Heart left ventricle (tissue), 16 donors: ENCODE results near the gene GNB1L. TPM values are rescaled to one million over a fixed set of nuclear protein-coding genes. Genes with fewer than 3 reads are reported as not detected.

Source experiments
- ATAC-seq, 4 donors: fragments of 200-7000 bp; cut with Tn5 transposase; one replicate each; pipeline ENCODE4 v1.9.1; 2020 to 2022; ENCODE audit warnings: moderate library complexity in 4 of 4, mild to moderate bottlenecking in 3 of 4, moderate number of reproducible peaks in 1 of 4
- DNase-seq, 5 donors: peaks; one replicate each; pipeline ENCODE4 v3.0.0-alpha.2; 2020
- H3K27ac ChIP-seq, 12 donors: fragments of 200-600 bp; sonication (generic) in 4 of 12; one replicate each; pipeline versions ENCODE4 v1.5.0 to v1.8.0; 2016 to 2022; ENCODE audit warnings: mild to moderate bottlenecking in 2 of 12
- H3K27me3 ChIP-seq, 9 donors: fragments of 200-600 bp; sonication (generic) in 2 of 9; one replicate each; pipeline versions ENCODE4 v1.5.1 to v1.8.0; 2016 to 2022; ENCODE audit warnings: mild to moderate bottlenecking in 3 of 9
- H3K36me3 ChIP-seq, 9 donors: fragments of 200-600 bp; sonication (generic) in 2 of 9; one replicate each; pipeline versions ENCODE4 v1.5.0 to v1.8.0; 2018 to 2022; ENCODE audit warnings: mild to moderate bottlenecking in 2 of 9
- H3K4me1 ChIP-seq, 12 donors: fragments of 200-600 bp; sonication (generic) in 4 of 12; one replicate each; pipeline versions ENCODE4 v1.5.0 to v1.8.0; 2016 to 2022; ENCODE audit warnings: mild to moderate bottlenecking in 3 of 12
- H3K4me3 ChIP-seq, 12 donors: fragments of 200-600 bp; sonication (generic) in 4 of 12; one replicate each; pipeline versions ENCODE4 v1.5.0 to v1.8.0; 2017 to 2022; ENCODE audit warnings: mild to moderate bottlenecking in 9 of 12, moderate library complexity in 4 of 12
- H3K9me3 ChIP-seq, 12 donors: fragments of 200-600 bp; sonication (generic) in 4 of 12; one replicate each; pipeline versions ENCODE4 v1.5.0 to v1.8.0; 2016 to 2022; ENCODE audit warnings: mild to moderate bottlenecking in 1 of 12
- POLR2A ChIP-seq, 2 donors: fragments of 450-650 bp; IDR thresholded peaks; one replicate each; pipeline ENCODE4 v1.6.1; 2017; ENCODE audit warnings: antibody characterized with exemption in 2 of 2, mild to moderate bottlenecking in 2 of 2, moderate library complexity in 2 of 2
- WGBS, 4 donors: extraction: QIAGEN DNeasy Blood & Tissue Kit in 2 of 4; methylation state at CpG; one replicate each; pipeline versions ENCODE4 v1.1.5 to v1.1.7; 2013 to 2018; 5-methylcytosine and 5-hydroxymethylcytosine counted together
- intact Hi-C, 10 donors: fragments of 100-400 bp; cut with DNase I; formaldehyde crosslinking; loops; one replicate each; pipeline versions ENCODE4 v1.11.1 to v1.14.2; 2022
- polyA plus RNA-seq, 2 donors: library from polyadenylated mRNA; stranded (reverse); fragments of 200-250 nt; gene quantifications; one replicate each; pipeline ENCODE4 v1.2.3, GENCODE V29; 2013
- total RNA-seq, 9 donors: library from RNA; depleted of rRNA in 2 of 9; stranded (reverse); fragments of >200 nt in 2 of 9; fragmentation: NEBNext Ultra II Directional in 3 of 9; extraction: Animal tissue kit (Norgen Biotek cat#: 25700) in 3 of 9; gene quantifications; one replicate each; pipeline versions ENCODE4 v1.1.0 to v1.2.4, GENCODE V29; 2016 to 2023
- TF ChIP-seq, protein P1 (sequence below), 12 donors: fragments of 200-600 bp; sonication (generic) in 4 of 12; IDR thresholded peaks; one replicate each; pipeline versions ENCODE4 v1.5.0 to v1.8.0; 2018 to 2022; ENCODE audit warnings: antibody characterized with exemption in 12 of 12, mild to moderate bottlenecking in 5 of 12
- donor health status: ischemic (EF 13 %, LVEDD 7.1; RV severe dilation, severe dysfunction).
- donor health status: healthy with polysubstance abuse.
- donor health status: DM: no; HTN: yes; CAD: no.
- donor health status: DM: no; HTN: no; CAD: no.
- donor health status: ischemic (EF 25% LVEDD 6.9; RV normal size, moderate dysfunction).
- donor health status: ischemic (EF 25% LVEDD 5.7; RV mildly dilated, moderate dysfunction).
- donor health status: healthy.
- donor health status: DM: yes; HTN: yes; CAD: no.
- donor health status: ischemic (EF 35%, LVEDD 5.7; RV mildly dilated, moderate dysfunction).
- donor health status: nonischemic (EF 11% LVEDD 7.7; RV severe dilation, severe dysfunction).
- donor health status: DM: yes; HTN: yes; CAD: no.
- donor health status: PGD.
- donor health status: ischemic (EF 29% LVEDD 5.4; RV normal size, mild dysfunction).
- donor health status: nonischemic (EF 23%, LVEDD 6.1; RV moderate dilation, normal function).

The GNB1L gene
- total and polyA plus RNA-seq, 11 donors = 1.6 to 9.2 (median 2.4) TPM

DNA sequence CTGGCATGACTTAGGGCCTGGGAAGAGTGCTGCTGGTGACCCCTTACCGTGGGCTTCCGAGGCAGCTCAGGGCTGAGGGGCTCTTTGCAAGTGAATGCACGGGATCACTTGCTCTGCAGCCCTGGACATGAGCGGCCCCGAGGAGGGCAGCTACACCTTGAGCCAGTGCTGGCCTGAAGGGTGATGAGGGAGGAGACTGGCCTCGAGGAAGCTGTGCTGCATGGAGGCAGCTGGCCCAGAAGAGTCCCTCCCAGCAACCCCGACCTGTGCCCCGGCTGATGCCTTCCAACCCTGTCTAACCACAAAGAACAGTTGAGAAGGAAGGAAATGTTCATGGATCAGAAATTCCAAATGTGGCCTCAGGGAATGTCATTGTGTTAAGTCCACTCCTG is 48.9 kb downstream of the GNB1L start:
- H3K27ac ChIP-seq = no peak overlapping the region
- no peak overlapping the region for H3K4me3 ChIP-seq
- WGBS, 4 donors = 77 to 88% (median 86%) methylated on average over 8 of the region's 8 CpGs
- no peak for TF ChIP-seq POLR2A (IDR thresholded peaks at IDR 0.05)
- TF ChIP-seq, protein P1, sequence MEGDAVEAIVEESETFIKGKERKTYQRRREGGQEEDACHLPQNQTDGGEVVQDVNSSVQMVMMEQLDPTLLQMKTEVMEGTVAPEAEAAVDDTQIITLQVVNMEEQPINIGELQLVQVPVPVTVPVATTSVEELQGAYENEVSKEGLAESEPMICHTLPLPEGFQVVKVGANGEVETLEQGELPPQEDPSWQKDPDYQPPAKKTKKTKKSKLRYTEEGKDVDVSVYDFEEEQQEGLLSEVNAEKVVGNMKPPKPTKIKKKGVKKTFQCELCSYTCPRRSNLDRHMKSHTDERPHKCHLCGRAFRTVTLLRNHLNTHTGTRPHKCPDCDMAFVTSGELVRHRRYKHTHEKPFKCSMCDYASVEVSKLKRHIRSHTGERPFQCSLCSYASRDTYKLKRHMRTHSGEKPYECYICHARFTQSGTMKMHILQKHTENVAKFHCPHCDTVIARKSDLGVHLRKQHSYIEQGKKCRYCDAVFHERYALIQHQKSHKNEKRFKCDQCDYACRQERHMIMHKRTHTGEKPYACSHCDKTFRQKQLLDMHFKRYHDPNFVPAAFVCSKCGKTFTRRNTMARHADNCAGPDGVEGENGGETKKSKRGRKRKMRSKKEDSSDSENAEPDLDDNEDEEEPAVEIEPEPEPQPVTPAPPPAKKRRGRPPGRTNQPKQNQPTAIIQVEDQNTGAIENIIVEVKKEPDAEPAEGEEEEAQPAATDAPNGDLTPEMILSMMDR (IDR thresholded peaks at IDR 0.05) = no peak
- intact Hi-C loops = loop anchor here in 1 of 10 donors (5.0 kb wide), 1 partner anchor 46 kb away; the partner anchor contains the start of genes GNB1L and RTL10
- H3K4me1 ChIP-seq = peaks cover 0 to 6% (median 0%) of the 10 kb centered on the region in 12 donors
- H3K27me3 ChIP-seq = no peaks in the 10 kb centered on the region
- no peaks in the 10 kb centered on the region for H3K36me3 ChIP-seq
- ATAC-seq = no peak
- peak in 1 of 5 donors; percentile 20 for DNase-seq
- H3K9me3 ChIP-seq = no peaks in the 10 kb centered on the region

DNA sequence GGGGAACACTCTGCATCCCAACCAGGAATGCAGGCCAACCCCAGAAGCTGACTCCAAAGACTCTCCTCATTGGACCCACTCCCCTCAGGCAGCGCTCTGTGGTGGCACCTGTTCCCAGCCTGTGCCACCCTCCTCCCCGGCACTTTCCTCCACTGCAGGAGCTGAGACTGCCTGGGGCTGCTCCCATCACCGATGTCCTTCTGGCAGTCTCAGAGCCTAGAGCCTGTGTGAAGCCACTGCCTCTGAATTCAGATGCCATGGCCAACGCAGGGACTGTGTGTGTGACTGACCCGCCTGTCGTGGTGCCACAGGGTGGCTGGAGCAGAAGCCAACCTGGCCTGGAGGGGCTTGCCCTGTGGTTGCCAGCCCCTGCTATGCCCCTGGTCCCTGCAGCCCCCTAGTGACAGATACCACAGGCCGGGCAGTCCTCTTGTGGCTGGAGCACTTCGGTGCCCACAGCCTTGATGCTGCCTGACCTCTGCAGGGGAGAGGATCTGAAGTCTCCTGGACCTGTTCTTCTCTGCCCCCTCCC is 50.9 kb downstream of the GNB1L start:
- TF ChIP-seq POLR2A (IDR thresholded peaks at IDR 0.05) = no peak
- TF ChIP-seq, protein P1 (IDR thresholded peaks at IDR 0.05) = no peak
- WGBS, 4 donors = 94 to 100% (median 96%) methylated on average over 1 to 8 of the region's 8 CpGs
- H3K27ac ChIP-seq = no peak overlapping the region
- DNase-seq (peak in 1 of 5 donors; percentile 38), ATAC-seq (no peak)
- no peaks in the 10 kb centered on the region for H3K27me3 ChIP-seq
- H3K36me3 ChIP-seq = no peaks in the 10 kb centered on the region
- intact Hi-C loops = loop anchor here in 1 of 10 donors (2.0 kb wide), 1 partner anchor 71 kb away; no protein-coding TSS in a partner anchor
- H3K9me3 ChIP-seq = no peaks in the 10 kb centered on the region
- H3K4me3 ChIP-seq = no peak overlapping the region
- peaks cover 0 to 5% (median 0%) of the 10 kb centered on the region in 12 donors for H3K4me1 ChIP-seq

DNA sequence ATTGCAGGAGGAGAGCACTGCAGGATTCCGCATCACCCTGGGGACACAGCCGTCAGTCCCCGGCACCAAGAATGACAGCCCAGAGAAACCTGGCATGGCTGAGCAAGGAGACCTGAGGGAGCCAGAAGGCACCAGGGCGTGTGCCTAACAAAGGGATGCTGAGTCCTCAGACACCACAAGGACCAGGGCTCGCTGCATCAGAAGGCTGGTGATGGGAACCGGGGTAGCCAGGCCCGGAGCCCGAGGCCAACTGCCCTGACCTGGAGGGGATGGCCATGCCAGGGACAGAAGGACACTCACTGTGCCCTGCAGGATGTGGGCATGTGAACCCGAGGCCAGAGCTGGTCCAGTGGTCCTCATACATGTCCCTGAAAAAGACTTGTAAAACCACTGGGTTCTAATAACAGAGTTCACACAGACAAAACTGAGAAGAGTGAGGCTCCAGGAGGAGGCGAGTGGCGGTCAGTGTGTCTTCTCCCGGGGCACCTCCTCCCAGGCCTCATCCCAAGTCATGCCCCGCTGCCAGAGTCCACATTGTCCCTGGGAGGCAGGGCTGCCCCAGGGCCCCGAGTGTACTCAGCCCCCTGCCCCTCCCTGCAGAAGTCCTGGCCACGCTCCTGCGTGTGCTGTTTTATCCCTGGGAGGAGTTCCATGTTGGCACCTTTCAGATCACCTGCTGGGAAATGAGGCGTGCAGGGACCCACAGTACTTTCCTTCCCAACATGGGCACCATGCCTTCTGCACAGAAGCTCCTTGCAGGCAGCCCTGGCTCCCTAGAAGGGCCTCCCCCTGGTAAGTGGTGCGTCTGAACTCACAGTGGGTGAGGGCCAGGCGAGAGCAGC is 51.6 kb downstream of the GNB1L start:
- H3K27ac ChIP-seq = no peak overlapping the region
- no peaks in the 10 kb centered on the region for H3K27me3 ChIP-seq
- no peak overlapping the region for H3K4me3 ChIP-seq
- peaks cover 0 to 5% (median 0%) of the 10 kb centered on the region in 12 donors for H3K4me1 ChIP-seq
- ATAC-seq (no peak), DNase-seq (peak in 1 of 5 donors; percentile 36)
- H3K9me3 ChIP-seq = no peaks in the 10 kb centered on the region
- TF ChIP-seq, protein P1 (IDR thresholded peaks at IDR 0.05) = no peak
- TF ChIP-seq POLR2A (IDR thresholded peaks at IDR 0.05) = no peak
- WGBS, 4 donors = 95 to 98% (median 96%) methylated on average over 10 to 19 of the region's 19 CpGs
- intact Hi-C loops = loop anchor here in 1 of 10 donors (2.0 kb wide), 1 partner anchor 70 kb away; no protein-coding TSS in a partner anchor
- H3K36me3 ChIP-seq = no peaks in the 10 kb centered on the region
